Loucy (cell line): ENCODE results near the gene APOH.

ENCODE experiments used
- CTCF ChIP-seq: fragments of 200-600 bp; sonication (generic); conservative IDR thresholded peaks from 2 replicates; pipeline ENCODE4 v1.5.1; 2014; ENCODE audit warnings: mild to moderate bottlenecking, antibody characterized with exemption, low read length
- EZH2phosphoT487 ChIP-seq: fragments of 200-600 bp; IDR thresholded peaks from 2 replicates; pipeline ENCODE4 v1.6.1; 2018; ENCODE audit warnings: antibody characterized with exemption, mild to moderate bottlenecking, moderate library complexity, borderline replicate concordance

GRCh38 chr17:66271512-66271911, 42.3 kb upstream of the APOH start:
- TF ChIP-seq CTCF (no peak), EZH2phosphoT487 (no peak)
